PFSK-1 (cell line): ENCODE measurements around the gene CD247.

ENCODE experiments used
- POLR2AphosphoS5 ChIP-seq: IDR thresholded peaks from 2 replicates; pipeline ENCODE4 v1.6.1; 2012; ENCODE audit warnings: low read depth, mild to moderate bottlenecking, control low read depth, low read length, moderate library complexity
- REST ChIP-seq, 2 experiments: IDR thresholded peaks; 2 replicates each; pipeline versions ENCODE4 v1.6.1 to v1.8.0; 2011 to 2012; ENCODE audit warnings: low read depth in 2 of 2, low read length in 2 of 2, control low read depth in 1 of 2, inconsistent platforms in 1 of 2, mild to moderate bottlenecking in 1 of 2, moderate library complexity in 1 of 2; ENCODE audit not compliant: insufficient read depth in 1 of 2

- no peak for TF ChIP-seq POLR2AphosphoS5
- no peak for TF ChIP-seq REST (IDR thresholded peaks at IDR 0.05; ENCODE audit: insufficient read depth in 1 of 2, low read depth in 2 of 2, low read length in 2 of 2)
Observed at GRCh38 chr1:167474191-167474641, 44.1 kb downstream of the CD247 start.
